ENCODE measurements around the gene ESPN.
"Not testable (repeated sequence)": the region's sequence is repeated elsewhere in the genome, so short reads cannot be mapped to it uniquely, and the experiment has no call there.

The ESPN gene

GRCh38 chr1:6427441-6428390 lies 3.1 kb downstream of the ESPN start:
- DNase-seq (ENCODE audit: low spot score in 2 of 2), result no peak
- peaks cover 12% of the 10 kb centered on the region for H3K27me3 ChIP-seq (ENCODE audit: low read depth)
- no peak overlapping the region for H3K4me3 ChIP-seq
- in situ Hi-C loops (cut with MboI; ENCODE audit: low sequenced_read_pairs), result no loop called here
- H3K9me3 ChIP-seq, result no peaks in the 10 kb centered on the region
- no peaks in the 10 kb centered on the region for H3K36me3 ChIP-seq (replicated peaks)
- peaks cover 6% of the 10 kb centered on the region for H3K4me1 ChIP-seq

DNA sequence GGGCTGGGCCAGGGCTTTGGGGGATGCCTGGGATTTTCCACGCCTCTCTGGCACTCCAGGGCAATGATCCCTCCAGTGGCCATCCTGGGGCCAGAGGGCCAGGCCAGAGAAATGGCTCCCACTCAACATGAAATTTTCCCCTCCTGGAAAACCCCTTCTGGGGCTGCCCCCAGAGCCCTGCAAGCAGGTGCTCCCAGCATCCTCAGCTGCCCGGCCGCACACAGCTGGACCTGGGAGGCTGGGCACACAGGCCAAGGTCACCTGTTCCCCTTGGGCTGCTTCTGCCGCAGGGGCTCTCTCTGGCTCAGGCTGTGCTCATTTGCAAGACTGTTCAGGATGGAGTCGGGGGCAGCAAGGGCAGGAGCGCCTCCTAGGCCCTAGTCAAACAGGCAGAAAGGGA lies 3.9 kb downstream of the ESPN start:
- in situ Hi-C loops (cut with MboI; ENCODE audit: low sequenced_read_pairs), result not testable (repeated sequence)

GRCh38 chr1:6429660-6430411 lies 5.3 kb downstream of the ESPN start:
- H3K27me3 ChIP-seq (ENCODE audit: low read depth); H3K36me3 ChIP-seq (replicated peaks); DNase-seq (ENCODE audit: low spot score in 2 of 2); H3K4me1 ChIP-seq; in situ Hi-C loops (cut with MboI; ENCODE audit: low sequenced_read_pairs); H3K9me3 ChIP-seq; H3K4me3 ChIP-seq: not testable (repeated sequence)

More for the DNA sequence above, 3.9 kb downstream of the ESPN start:
- DNase-seq (ENCODE audit: low spot score in 2 of 2); H3K27me3 ChIP-seq (ENCODE audit: low read depth); H3K4me1 ChIP-seq; H3K36me3 ChIP-seq (replicated peaks); H3K9me3 ChIP-seq; H3K4me3 ChIP-seq: not testable (repeated sequence)

DNA sequence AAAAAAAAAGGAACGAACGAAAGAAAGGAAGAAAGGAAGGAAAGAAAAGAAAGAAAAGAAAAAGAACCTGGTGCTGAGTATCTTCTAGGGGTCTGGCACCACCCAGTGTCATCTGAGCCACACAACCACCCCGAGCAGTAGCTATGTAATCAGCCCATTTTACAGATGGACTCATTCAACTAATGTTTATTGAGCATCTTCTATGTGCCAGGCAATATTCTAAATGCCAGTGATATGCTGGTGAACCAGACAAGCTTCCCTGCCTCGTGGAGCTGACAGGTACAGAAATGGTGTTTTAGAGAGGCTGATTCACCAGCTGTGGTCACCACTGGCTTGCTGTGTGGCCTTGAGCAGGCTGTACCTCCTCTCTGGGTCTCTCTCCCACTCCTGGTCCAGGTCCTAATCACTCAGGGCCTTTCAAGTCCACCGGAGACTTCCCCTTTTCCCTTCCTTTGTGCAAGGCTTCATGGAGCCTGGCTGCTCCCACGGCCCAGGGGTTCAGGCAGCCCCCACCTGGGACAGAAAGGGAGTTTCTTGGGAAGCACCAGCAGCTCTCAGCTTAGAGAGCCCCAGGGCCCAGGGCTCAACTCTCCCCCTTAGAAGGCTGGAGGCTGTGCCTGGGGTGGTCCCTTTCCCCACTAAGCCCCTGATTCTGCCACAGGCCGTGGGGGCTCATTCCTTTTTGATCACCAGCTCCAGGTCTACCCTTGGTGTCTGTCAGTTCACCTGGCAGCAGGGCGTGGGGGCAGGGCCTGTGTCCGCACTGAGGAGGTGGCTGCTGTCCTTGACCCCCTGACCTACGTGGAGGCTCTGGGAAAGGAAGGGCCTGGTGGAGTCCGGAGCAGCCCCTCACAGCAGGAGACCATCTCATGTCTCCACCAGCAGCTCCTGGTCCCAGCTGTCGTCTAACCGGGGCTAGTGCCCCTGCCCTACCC lies 7.3 kb downstream of the ESPN start:
- H3K4me1 ChIP-seq; in situ Hi-C loops (cut with MboI; ENCODE audit: low sequenced_read_pairs); H3K36me3 ChIP-seq (replicated peaks); H3K27me3 ChIP-seq (ENCODE audit: low read depth); H3K9me3 ChIP-seq; DNase-seq (ENCODE audit: low spot score in 2 of 2); H3K4me3 ChIP-seq: not testable (repeated sequence)

DNA sequence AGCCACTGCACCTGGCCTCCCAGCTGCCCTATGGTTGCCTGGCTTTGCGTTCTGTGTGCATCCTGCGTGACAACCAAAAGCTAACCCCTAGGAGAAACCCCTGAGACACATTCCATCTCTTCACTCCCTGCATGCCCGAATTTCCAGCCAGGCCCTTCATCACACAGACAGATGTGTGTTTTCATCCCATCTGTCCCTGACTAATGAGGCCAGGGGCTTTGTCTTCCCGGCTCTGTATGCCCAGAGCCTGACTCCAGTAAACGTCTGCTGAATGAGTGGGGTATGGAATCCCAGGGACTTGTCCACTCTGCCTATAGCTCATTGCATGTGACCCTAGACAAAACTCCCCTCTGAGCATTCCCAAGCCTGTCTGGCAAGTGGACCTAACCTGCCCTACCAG lies 9.6 kb downstream of the ESPN start:
- DNase-seq (ENCODE audit: low spot score in 2 of 2), result no peak
- H3K4me3 ChIP-seq, result no peak overlapping the region
- no peaks in the 10 kb centered on the region for H3K4me1 ChIP-seq
- in situ Hi-C loops (cut with MboI; ENCODE audit: low sequenced_read_pairs), result no loop called here
- no peaks in the 10 kb centered on the region for H3K27me3 ChIP-seq (ENCODE audit: low read depth)
- H3K36me3 ChIP-seq (replicated peaks), result no peaks in the 10 kb centered on the region
- H3K9me3 ChIP-seq, result no peaks in the 10 kb centered on the region

GRCh38 chr1:6435129-6435528 lies 10.6 kb downstream of the ESPN start:
- Histone ChIP-seq H3K27me3 (ENCODE audit: low read depth) (no peaks in the 10 kb centered on the region), H3K9me3 (no peaks in the 10 kb centered on the region), H3K4me3 (no peak overlapping the region), H3K4me1 (no peaks in the 10 kb centered on the region), H3K36me3 (replicated peaks) (no peaks in the 10 kb centered on the region)
- in situ Hi-C loops (cut with MboI; ENCODE audit: low sequenced_read_pairs), result no loop called here
- DNase-seq (ENCODE audit: low spot score in 2 of 2), result no peak

DNA sequence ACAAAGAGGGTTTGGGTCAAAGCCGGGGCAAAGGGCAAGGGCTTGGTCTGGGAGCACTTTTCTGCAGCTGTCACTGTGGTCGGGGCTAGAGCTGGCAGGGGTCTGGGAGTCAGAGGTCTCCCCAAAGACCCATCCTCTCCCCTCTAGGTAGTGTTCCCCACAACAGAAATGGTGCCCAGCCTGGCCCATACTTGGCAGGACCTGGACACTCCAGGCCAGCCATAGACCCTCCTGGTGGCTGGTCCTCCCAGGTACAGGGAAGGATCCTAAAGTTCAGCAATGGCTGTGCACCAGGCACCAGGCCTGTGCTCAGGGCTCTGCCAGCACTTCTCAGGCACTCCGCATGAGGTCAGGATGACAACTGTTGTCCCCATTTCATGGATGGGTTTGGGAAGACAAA lies 11.0 kb downstream of the ESPN start:
- Histone ChIP-seq H3K4me3 (no peak overlapping the region), H3K27me3 (ENCODE audit: low read depth) (no peaks in the 10 kb centered on the region), H3K36me3 (replicated peaks) (no peaks in the 10 kb centered on the region), H3K4me1 (no peaks in the 10 kb centered on the region), H3K9me3 (no peaks in the 10 kb centered on the region)
- in situ Hi-C loops (cut with MboI; ENCODE audit: low sequenced_read_pairs), result no loop called here
- DNase-seq (ENCODE audit: low spot score in 2 of 2), result no peak

- H3K4me3 ChIP-seq; in situ Hi-C loops (cut with MboI; ENCODE audit: low sequenced_read_pairs); H3K9me3 ChIP-seq; H3K4me1 ChIP-seq; H3K27me3 ChIP-seq (ENCODE audit: low read depth); DNase-seq (ENCODE audit: low spot score in 2 of 2); H3K36me3 ChIP-seq (replicated peaks): not testable (repeated sequence)
These were observed 11.7 kb downstream of the ESPN start for GRCh38 chr1:6436277-6436676.

DNA sequence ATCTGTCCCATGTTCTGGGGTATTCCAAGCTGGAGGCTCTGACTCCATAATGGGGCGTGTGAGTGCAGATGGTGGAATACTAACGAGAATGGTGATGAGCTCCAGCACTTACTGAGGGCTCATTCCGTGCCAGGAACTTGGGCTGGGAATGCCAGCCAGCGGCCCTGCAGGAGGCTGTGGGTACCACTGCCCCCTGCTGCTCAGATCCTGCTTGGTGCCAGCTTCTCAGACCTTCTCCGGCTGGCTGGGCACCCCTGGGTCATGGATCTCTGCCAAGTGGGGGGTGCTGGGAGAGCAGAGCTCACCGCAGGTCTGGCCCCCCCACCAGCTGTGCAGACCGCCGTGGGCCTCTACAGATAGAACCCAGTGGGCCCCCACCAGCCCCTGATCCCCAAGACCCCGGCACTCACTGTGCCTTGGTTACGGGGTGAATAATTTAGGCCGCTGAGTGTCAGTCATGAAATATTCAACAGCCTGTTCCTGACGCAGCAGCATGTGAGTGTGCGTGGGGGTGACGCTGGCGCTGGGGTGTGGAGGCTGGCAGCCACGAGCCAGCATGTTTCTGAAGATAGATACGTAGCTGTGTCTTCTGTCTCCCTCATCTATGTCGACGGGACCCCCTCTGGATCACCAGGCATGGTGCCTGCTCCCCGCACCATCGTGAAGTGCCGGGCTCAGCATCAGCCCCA lies 12.6 kb downstream of the ESPN start:
- H3K36me3 ChIP-seq (replicated peaks); H3K27me3 ChIP-seq (ENCODE audit: low read depth); in situ Hi-C loops (cut with MboI; ENCODE audit: low sequenced_read_pairs); DNase-seq (ENCODE audit: low spot score in 2 of 2); H3K9me3 ChIP-seq; H3K4me3 ChIP-seq; H3K4me1 ChIP-seq: not testable (repeated sequence)

DNA sequence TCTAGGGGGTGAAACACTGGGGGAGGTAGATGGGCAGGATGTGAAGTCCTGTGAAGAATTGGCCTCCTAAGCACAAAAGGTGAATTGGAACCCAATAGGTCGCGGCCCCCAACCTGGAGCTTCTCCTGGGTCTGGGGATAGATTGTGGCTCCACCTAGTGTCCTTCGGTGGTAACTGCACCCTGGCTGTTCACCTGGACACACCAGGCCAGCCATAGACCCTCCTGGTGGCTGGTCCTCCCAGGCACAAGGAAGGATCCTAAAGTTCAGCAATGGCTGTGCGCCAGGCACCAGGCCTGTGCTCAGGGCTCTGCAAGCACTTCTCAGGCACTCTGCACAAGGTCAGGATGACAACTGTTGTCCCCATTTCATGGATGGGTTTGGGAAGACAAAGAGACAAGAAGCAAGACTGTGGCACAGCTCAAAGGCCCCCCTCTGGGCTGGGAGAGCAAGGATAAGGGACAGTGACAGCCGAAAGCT lies 13.5 kb downstream of the ESPN start:
- peak; percentile 52 to 87 for DNase-seq (ENCODE audit: low spot score in 2 of 2)
- in situ Hi-C loops (cut with MboI; ENCODE audit: low sequenced_read_pairs), result no loop called here
- no peaks in the 10 kb centered on the region for H3K4me1 ChIP-seq
- no peaks in the 10 kb centered on the region for H3K36me3 ChIP-seq (replicated peaks)
- no peak overlapping the region for H3K4me3 ChIP-seq
- no peaks in the 10 kb centered on the region for H3K9me3 ChIP-seq
- H3K27me3 ChIP-seq (ENCODE audit: low read depth), result no peaks in the 10 kb centered on the region

DNA sequence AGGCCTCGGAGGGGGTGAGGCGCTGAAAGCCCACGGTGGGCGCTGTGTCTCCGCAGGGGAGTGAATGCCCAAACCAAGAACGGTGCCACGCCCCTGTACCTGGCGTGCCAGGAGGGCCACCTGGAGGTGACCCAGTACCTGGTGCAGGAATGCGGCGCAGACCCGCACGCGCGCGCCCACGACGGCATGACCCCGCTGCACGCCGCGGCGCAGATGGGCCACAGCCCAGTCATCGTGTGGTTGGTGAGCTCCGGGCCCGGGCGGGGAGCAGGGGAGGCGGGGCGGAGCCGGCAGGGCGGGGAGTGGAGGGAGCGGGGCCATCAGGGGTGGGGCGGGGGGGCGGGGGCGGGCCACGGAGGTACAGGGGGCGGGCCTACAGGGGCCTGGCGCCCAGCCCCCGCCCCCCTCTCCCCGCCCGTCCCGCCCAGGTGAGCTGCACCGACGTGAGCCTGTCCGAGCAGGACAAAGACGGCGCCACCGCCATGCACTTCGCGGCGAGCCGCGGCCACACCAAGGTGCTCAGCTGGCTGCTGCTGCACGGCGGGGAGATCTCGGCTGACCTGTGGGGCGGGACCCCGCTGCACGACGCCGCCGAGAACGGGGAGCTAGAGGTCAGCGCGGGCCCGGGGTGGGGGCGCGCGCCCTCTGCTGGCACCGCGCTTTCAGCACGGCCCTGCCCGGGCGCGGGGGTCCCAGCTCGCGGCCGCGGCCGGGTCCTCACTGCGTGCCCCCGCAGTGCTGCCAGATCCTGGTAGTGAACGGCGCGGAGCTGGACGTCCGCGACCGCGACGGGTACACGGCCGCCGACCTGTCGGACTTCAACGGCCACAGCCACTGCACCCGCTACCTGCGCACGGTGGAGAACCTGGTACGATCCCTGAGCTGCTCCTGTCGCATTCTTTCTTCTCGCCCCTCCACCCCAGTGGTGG lies 15.9 kb downstream of the ESPN start:
- no peaks in the 10 kb centered on the region for H3K9me3 ChIP-seq
- no peaks in the 10 kb centered on the region for H3K4me1 ChIP-seq
- no peaks in the 10 kb centered on the region for H3K36me3 ChIP-seq (replicated peaks)
- in situ Hi-C loops (cut with MboI; ENCODE audit: low sequenced_read_pairs), result no loop called here
- DNase-seq (ENCODE audit: low spot score in 2 of 2), result peak; percentile 51 to 91
- H3K4me3 ChIP-seq, result peak overlapping the region; percentile 23
- no peaks in the 10 kb centered on the region for H3K27me3 ChIP-seq (ENCODE audit: low read depth)

DNA sequence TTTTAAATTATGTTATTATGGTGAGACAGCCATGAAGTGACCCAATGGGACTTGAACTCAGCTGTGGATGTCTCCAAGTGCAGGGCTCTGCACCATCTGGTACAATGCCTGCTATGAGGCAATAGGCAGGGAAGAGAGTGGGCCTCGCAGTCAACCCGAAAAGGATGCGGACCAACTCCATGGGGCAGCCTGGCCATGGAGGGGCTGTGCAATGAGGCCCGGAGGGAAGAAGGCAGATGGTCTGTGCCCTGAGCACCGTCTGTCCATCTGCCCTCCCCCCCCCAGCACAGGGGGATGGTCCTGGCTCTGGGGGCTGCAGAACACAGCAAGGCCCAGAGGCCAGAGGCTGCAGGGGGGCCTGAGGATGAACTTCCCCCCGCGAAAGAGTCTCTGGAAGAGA lies 17.0 kb downstream of the ESPN start:
- Histone ChIP-seq H3K4me1 (no peaks in the 10 kb centered on the region), H3K27me3 (ENCODE audit: low read depth) (peaks cover 3% of the 10 kb centered on the region), H3K4me3 (no peak overlapping the region), H3K36me3 (replicated peaks) (no peaks in the 10 kb centered on the region), H3K9me3 (no peaks in the 10 kb centered on the region)
- no peak for DNase-seq (ENCODE audit: low spot score in 2 of 2)
- in situ Hi-C loops (cut with MboI; ENCODE audit: low sequenced_read_pairs), result no loop called here

All from HAP-1 (cell line).